ENCODE results near the gene XYLT1. TPM values are rescaled to one million over a fixed set of nuclear protein-coding genes. Genes with fewer than 3 reads are reported as not detected.

The XYLT1 gene
- polyA plus RNA-seq, 1 donor from 2014 or later, result 3.3 TPM

- no peak for TF ChIP-seq POLR2AphosphoS5 (IDR thresholded peaks at IDR 0.05)
- TF ChIP-seq, protein P1, sequence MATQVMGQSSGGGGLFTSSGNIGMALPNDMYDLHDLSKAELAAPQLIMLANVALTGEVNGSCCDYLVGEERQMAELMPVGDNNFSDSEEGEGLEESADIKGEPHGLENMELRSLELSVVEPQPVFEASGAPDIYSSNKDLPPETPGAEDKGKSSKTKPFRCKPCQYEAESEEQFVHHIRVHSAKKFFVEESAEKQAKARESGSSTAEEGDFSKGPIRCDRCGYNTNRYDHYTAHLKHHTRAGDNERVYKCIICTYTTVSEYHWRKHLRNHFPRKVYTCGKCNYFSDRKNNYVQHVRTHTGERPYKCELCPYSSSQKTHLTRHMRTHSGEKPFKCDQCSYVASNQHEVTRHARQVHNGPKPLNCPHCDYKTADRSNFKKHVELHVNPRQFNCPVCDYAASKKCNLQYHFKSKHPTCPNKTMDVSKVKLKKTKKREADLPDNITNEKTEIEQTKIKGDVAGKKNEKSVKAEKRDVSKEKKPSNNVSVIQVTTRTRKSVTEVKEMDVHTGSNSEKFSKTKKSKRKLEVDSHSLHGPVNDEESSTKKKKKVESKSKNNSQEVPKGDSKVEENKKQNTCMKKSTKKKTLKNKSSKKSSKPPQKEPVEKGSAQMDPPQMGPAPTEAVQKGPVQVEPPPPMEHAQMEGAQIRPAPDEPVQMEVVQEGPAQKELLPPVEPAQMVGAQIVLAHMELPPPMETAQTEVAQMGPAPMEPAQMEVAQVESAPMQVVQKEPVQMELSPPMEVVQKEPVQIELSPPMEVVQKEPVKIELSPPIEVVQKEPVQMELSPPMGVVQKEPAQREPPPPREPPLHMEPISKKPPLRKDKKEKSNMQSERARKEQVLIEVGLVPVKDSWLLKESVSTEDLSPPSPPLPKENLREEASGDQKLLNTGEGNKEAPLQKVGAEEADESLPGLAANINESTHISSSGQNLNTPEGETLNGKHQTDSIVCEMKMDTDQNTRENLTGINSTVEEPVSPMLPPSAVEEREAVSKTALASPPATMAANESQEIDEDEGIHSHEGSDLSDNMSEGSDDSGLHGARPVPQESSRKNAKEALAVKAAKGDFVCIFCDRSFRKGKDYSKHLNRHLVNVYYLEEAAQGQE (IDR thresholded peaks at IDR 0.05; ENCODE audit: borderline replicate concordance), result no peak
- TF ChIP-seq TAF1 (IDR thresholded peaks at IDR 0.05; ENCODE audit: low read depth), result no peak
- TF ChIP-seq CTCF (IDR thresholded peaks at IDR 0.05; ENCODE audit: poor library complexity, severe bottlenecking), result no peak
- no peak for TF ChIP-seq MXI1 (conservative IDR thresholded peaks at IDR 0.05; ENCODE audit: poor library complexity, severe bottlenecking)
- TF ChIP-seq RAD21 (conservative IDR thresholded peaks at IDR 0.05), result no peak
- no peak for TF ChIP-seq SMC3 (conservative IDR thresholded peaks at IDR 0.05; ENCODE audit: poor library complexity)
- TF ChIP-seq EZH2 (IDR thresholded peaks at IDR 0.05; ENCODE audit: borderline replicate concordance, insufficient read depth, low read length, poor library complexity, severe bottlenecking), result no peak
- TF ChIP-seq EP300 (conservative IDR thresholded peaks at IDR 0.05; ENCODE audit: poor library complexity, severe bottlenecking), result no peak
- Histone ChIP-seq H3K4me3 (ENCODE audit: low read length) (no peak overlapping the region), H4K20me1 (ENCODE audit: insufficient read depth) (no peaks in the 10 kb centered on the region), H3F3A (ENCODE audit: insufficient read depth, low read length, poor library complexity, severe bottlenecking) (no peaks in the 10 kb centered on the region), H2AFZ (ENCODE audit: low read depth, low read length) (no peak overlapping the region), H3K4me2 (ENCODE audit: low read length) (no peak overlapping the region), H3K27ac (ENCODE audit: low read length) (no peak overlapping the region), H3K9ac (ENCODE audit: low read length) (no peak overlapping the region), H3K9me2 (ENCODE audit: insufficient read depth, low read length) (no peaks in the 10 kb centered on the region), H3K79me2 (replicated peaks; ENCODE audit: insufficient read depth, low read length) (peaks cover 2% of the 10 kb centered on the region), H3K27me3 (ENCODE audit: insufficient read depth, low read depth, low read length) (no peaks in the 10 kb centered on the region), H3K9me3 (ENCODE audit: low read length) (no peaks in the 10 kb centered on the region), H3K36me3 (ENCODE audit: insufficient read depth, low read length) (no peaks in the 10 kb centered on the region)
Measured at GRCh38 chr16:17301184-17301583, 169.6 kb downstream of the XYLT1 start.

GRCh38 chr16:17299790-17300189 lies 171.0 kb downstream of the XYLT1 start:
- Histone ChIP-seq H3K9me3 (ENCODE audit: low read length) (no peaks in the 10 kb centered on the region), H4K20me1 (ENCODE audit: insufficient read depth) (no peaks in the 10 kb centered on the region), H3K4me3 (ENCODE audit: low read length) (no peak overlapping the region)

GRCh38 chr16:17298238-17298637 lies 172.5 kb downstream of the XYLT1 start:
- no peaks in the 10 kb centered on the region for H3K9me3 ChIP-seq (ENCODE audit: low read length)

More at GRCh38 chr16:17299790-17300189, 171.0 kb downstream of the XYLT1 start:
- no peak overlapping the region for H2AFZ ChIP-seq (ENCODE audit: low read depth, low read length)
- peaks cover 2% of the 10 kb centered on the region for H3K79me2 ChIP-seq (replicated peaks; ENCODE audit: insufficient read depth, low read length)
- H3K36me3 ChIP-seq (ENCODE audit: insufficient read depth, low read length), result no peaks in the 10 kb centered on the region
- TF ChIP-seq POLR2AphosphoS5 (IDR thresholded peaks at IDR 0.05) (no peak), TAF1 (IDR thresholded peaks at IDR 0.05; ENCODE audit: low read depth) (no peak)
- H3K9ac ChIP-seq (ENCODE audit: low read length), result no peak overlapping the region
- no peak overlapping the region for H3K27ac ChIP-seq (ENCODE audit: low read length)
- H3K4me2 ChIP-seq (ENCODE audit: low read length), result no peak overlapping the region
- H3K27me3 ChIP-seq (ENCODE audit: insufficient read depth, low read depth, low read length), result no peaks in the 10 kb centered on the region
- no peaks in the 10 kb centered on the region for H3K9me2 ChIP-seq (ENCODE audit: insufficient read depth, low read length)
- no peaks in the 10 kb centered on the region for H3F3A ChIP-seq (ENCODE audit: insufficient read depth, low read length, poor library complexity, severe bottlenecking)

More at GRCh38 chr16:17298238-17298637, 172.5 kb downstream of the XYLT1 start:
- Histone ChIP-seq H3F3A (ENCODE audit: insufficient read depth, low read length, poor library complexity, severe bottlenecking) (no peaks in the 10 kb centered on the region), H3K9ac (ENCODE audit: low read length) (no peak overlapping the region), H3K36me3 (ENCODE audit: insufficient read depth, low read length) (no peaks in the 10 kb centered on the region), H3K27ac (ENCODE audit: low read length) (no peak overlapping the region), H3K79me2 (replicated peaks; ENCODE audit: insufficient read depth, low read length) (peaks cover 2% of the 10 kb centered on the region), H3K4me2 (ENCODE audit: low read length) (no peak overlapping the region), H3K9me2 (ENCODE audit: insufficient read depth, low read length) (no peaks in the 10 kb centered on the region), H3K27me3 (ENCODE audit: insufficient read depth, low read depth, low read length) (no peaks in the 10 kb centered on the region), H3K4me3 (ENCODE audit: low read length) (no peak overlapping the region), H2AFZ (ENCODE audit: low read depth, low read length) (no peak overlapping the region), H4K20me1 (ENCODE audit: insufficient read depth) (no peaks in the 10 kb centered on the region)
- TF ChIP-seq EP300 (conservative IDR thresholded peaks at IDR 0.05; ENCODE audit: poor library complexity, severe bottlenecking) (no peak), RAD21 (conservative IDR thresholded peaks at IDR 0.05) (no peak), CTCF (IDR thresholded peaks at IDR 0.05; ENCODE audit: poor library complexity, severe bottlenecking) (no peak), SMC3 (conservative IDR thresholded peaks at IDR 0.05; ENCODE audit: poor library complexity) (no peak), TAF1 (IDR thresholded peaks at IDR 0.05; ENCODE audit: low read depth) (no peak), MXI1 (conservative IDR thresholded peaks at IDR 0.05; ENCODE audit: poor library complexity, severe bottlenecking) (no peak), EZH2 (IDR thresholded peaks at IDR 0.05; ENCODE audit: borderline replicate concordance, insufficient read depth, low read length, poor library complexity, severe bottlenecking) (no peak), POLR2AphosphoS5 (IDR thresholded peaks at IDR 0.05) (no peak)
- TF ChIP-seq, protein P1 (IDR thresholded peaks at IDR 0.05; ENCODE audit: borderline replicate concordance), result no peak
